GM18499 (cell line): Measurements from ENCODE around the gene PADI1.

Experiments used
- ATAC-seq: cut with Tn5 transposase; IDR thresholded peaks from one replicate; pipeline ENCODE4 v1.9.1; 2021; ENCODE audit warnings: moderate number of reproducible peaks; ENCODE audit not compliant: insufficient read depth, unreplicated experiment

PADI1 gene

DNA sequence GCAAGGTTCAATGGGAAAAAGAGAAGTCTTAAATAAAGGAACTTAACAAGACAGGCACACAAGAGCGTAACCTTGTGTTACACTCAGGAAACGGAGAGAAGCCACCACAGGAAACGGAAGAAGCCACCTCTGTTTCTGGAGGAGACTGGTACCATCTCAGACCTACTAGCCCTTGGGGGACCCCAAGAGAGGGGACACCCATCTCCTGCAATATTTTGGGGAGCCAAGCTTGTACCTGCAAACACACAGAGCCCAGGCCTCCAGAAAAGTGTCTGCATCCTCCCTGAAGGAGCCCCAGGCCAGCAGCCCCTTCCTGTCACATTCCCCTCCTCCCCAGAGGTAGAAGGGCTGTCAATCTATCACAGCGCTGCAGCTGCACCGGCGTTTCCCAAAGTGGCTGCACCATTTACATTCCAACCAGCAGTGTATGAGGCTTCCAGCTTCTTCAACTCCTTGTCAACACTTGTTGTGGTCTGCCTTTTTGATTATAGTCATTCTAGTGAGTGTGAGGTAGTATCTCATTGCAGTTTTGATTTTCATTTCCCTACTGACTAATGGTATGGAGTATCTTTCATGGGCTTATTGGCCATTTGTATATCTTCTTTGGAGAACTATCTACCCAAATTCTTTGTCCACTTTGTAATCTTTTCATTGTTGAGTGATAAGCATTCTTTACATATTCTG is 23.0 kb upstream of the PADI1 start:
- ATAC-seq, result no peak

DNA sequence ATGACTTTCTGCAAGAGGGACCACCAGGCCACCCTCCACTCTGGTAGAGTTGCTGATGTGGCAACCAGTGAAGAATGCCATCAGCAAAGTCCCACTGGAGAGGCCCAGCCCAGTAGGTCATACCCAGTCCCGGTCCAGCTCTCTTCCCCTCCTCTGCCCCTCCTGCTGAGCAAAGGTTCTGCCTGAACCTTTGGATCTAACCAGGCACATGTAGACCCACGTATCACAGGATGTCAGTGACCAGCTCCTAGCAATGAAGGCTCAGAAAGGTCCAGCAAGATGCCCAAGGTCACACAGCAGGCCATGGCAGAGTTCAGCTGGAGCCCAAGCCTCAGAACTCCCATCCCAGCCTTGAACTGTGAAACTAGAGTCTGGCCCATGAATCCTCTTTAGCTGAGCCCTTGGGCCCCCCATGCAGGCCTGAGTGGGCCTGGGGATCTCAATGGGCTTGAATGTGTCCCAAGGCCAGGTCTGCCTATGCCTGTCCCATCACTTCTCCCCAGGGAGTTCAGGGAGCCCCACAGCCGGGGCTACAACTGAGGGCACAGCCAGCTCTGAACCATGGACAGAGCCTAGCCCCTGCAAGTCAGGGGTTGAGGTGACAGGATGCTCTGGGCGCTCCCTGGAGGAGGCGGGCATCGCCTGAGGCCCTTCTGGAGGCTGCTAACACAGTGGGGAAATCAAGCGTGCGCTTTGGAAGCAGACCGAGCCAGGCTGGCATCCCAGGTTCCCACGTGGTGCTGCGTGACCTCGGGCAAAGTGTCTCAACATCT is 21.4 kb upstream of the PADI1 start:
- no peak for ATAC-seq

DNA sequence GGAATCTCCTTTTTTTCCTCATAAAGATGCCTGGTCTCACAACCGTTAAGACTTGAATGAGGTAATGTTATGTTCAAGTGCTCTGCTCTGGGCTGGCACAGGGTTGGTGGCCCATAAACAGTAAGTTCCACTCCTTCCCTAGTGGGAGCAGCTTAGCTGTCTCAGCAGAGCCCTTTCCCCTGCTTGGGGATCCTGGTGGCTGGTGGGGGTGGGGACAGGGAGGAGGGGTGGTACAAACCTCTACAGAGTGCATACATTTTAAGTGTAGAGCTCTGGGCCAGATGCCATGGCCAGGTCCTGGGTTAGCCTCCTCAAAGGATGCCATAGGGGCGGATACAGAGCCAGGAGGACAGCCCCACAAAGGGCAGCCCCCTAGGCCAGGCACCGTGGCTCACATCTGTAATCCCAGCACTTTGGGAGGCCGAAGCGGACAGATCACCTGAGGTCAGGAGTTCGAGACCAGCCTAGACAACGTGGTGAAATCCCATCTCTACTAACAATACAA is 20.7 kb upstream of the PADI1 start:
- no peak for ATAC-seq

DNA sequence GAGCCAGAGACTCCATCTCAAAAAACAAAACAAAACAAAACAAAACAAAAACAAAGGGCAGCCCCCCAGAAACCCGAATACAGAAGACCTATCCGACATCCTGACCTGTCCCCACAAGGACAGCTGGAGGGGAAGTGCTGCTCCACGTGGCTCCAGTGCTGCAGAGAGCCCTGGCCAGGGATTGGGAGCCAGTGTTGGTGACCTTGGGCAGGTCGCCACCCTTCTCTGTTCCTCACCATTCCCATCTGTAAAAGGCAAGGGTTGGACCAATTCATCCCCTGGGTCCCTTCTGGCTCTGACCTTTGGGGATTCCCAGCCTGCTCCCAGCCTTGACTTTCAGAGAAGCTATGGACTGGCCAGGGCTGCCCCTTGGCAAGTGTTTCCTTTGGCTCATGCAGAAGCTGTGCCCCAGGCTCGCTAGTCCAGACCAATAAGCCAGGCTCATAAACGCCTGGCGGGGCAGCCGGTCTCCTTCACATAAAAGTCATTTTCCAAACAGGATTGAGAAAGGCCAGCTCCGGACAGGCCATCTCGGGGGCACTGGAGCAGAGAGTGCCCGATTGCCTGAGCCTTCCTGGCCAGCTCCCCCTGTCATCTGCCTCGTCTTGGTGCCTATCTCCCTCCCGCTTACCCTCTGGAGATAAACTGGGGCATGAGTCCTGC is 20.0 kb upstream of the PADI1 start:
- no peak for ATAC-seq

DNA sequence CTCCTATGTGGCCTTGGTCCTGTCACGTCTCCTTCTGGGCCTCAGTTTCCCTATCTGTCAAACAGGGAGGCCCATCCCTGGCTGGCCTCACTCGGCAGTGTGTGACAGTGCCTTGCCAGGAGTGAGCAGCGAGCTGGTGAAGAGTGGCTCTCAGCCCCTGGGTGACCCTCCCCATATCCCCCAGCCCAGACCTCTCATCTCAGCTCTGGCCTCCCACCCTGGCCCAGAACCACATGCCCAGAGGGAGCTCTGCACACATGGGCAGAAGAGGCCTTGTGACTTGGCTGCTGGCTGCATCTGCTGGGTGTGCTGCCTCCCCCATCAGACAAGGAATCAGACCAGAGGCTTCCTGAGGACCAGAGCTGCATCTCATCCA is 19.5 kb upstream of the PADI1 start:
- ATAC-seq, result no peak

DNA sequence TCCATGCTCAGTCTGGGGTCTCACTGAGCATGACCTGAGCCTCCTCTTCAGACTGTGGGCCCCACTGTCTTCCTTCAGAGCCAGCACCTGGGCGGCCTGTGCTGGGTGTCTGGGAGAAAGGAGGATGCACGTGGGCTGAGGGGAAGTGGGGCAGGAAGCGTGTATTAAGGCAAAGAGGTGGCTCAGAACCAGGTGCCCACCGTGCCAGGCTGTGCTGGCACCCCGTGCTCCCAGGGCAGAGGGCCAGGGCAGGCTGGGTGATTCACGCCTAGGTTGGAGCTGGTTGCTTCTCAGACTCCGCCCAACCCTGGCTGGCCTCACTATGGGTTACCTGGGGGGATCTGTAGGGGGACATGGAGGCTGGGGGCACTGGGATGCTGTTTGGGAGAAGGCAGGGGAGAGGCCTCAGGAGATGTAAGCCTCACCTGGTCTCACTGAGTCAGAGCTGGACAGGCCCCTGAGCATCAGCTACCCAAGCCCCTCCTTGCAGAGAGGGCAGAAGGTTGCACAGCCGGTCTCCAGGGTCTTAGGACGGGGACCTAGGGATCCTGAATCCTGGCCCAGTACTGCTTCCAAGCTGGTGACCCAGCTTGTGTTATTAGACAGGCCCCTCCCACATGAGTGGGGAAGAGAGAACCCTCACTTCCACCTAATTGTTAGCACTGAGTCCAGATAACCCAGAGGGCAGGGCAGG is 18.6 kb upstream of the PADI1 start:
- no peak for ATAC-seq

DNA sequence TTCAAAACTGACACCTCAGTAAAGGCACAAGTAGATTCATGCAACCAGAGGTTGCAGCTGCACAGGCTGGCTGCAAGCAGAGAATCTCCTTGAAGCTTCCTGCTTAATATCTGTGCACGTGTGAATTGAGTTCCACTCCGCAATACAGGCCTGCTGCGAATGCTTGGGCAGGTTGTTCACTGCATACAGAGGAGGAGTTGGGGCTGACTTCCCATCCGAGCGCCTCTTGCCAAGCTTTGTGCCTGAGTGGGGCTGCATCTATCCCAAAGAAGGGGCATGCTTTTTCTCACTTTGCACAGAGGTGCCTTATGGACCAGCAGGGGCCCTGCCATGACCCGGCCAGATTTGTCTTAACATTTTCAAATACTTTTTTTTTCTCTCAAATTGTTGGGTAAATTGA is 17.9 kb upstream of the PADI1 start:
- ATAC-seq, result no peak

DNA sequence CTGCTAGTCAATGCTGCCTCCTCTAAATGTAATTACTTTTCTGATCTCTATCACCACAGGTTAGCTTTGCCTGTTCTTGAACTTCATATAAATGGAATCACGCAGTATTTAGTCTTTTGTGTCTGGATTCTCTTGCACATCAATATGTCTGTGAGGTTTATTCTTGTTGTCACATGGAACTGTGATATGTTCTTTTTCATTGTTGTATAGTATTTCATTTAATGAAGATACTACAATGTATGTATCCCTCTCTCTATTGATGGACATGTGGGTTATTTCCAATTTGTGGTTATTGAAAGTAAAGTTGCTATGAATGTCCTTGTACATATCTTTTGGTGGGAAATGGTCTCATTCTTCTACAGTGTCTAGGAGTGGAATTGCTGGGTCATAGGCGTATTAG is 16.7 kb upstream of the PADI1 start:
- no peak for ATAC-seq

DNA sequence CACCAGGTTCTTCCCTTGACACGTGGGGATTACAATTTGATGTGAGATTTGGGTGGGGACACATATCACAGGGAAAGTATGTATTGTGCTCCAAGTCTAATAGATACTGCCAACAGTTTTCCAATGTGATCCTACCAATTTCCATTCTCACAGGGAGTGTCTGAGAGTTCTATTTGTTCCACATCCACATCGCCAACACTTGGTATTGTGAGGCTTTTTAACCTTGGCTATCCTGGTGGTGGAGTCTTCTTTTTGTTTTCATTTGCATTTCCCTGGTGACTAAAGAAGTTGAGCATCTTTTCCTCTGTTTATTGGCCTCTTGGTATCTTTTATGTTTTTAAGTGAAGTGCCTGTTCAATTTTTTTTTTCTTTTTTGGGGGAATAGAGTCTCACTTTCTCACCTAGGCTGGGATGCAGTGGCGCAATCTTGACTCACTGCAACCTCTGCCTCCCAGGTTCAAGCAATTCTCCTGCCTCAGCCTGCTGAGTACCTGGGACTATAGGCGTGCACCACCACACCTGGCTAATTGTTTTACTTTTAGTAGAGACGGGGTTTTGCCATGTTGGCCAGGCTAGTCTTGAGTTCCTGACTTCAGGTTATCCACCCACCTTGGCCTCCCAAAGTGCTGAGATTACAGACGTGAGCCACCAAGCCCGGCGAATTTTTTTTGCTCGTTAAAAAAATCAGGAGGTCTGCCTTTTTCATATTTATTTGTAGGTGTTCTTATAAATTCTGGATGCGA is 15.9 kb upstream of the PADI1 start:
- ATAC-seq, result no peak

DNA sequence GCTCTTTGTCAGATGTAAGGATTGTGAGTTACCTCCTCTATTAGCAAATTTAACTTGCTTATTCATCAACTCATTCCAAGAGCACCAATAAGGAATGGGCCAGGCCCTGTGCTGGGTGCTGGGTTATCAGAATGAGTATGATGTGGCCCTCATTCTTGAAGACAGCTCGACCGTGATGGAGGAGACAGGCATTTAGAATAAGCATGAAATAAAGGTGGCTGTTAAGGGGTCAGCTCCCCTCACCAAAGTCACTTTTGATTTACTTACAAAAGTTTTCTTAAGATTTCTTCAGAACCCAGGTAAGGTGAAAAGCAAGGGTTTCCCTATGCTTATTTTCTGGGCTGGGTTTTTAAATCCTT is 15.3 kb upstream of the PADI1 start:
- no peak for ATAC-seq

DNA sequence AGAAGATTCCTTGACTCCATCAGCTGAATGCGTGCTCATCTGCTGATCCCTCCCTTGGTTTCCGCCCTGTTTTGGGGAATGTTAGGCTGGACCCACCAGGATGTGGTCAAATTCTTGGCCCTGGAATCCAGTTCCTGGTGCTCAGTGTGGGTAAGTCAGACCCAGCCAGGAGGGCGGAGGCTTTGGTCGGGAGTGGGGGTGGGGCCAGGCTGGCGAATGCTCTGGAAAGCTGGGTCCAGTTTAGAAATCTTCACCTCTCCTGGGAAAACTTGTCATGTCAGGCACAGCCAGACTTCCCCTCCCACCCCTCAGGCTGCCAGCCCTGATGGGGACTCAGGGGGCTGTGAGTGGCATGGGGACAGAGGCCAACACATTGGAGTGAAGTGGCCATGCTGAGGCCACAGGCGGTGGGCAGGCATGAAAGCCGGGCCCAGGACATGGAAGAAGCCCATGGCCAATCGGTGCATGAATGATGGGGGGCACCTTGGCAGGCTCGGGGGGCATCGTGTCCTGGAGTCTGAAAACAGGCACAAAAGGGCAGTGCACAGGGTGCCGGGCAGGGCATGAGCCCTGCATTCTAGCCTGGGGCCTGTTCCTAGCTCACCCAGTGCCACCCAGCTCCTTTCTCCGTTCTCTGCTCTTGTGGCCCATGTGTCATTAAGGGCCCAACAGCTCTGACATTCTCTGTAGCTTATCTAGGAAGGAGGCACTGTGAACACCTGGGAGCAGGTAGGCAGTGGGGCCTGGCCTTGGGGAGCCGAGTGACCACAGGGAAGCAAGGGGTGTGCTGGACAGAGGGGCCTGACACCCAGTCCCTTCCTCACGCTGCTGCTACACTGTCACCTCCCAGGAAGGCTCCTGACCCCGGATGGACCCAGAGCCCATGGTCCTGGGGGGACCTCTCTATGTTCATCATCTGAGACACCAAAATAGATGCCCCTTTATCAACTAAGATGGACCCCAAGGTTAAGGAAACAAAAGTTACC is 14.6 kb upstream of the PADI1 start:
- ATAC-seq, result no peak

DNA sequence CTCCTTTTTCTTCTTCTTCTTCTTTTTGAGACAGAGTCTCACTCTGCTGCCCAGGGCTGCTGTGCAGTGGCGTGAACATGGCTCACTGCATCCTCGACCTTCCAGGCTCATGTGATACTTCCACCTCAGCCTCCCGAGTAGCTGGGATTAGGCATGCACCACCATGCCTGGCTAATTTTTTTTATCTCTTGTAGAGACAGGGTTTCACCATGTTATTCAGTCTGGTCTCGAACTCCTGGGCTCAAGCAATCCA is 13.0 kb upstream of the PADI1 start:
- no peak for ATAC-seq

DNA sequence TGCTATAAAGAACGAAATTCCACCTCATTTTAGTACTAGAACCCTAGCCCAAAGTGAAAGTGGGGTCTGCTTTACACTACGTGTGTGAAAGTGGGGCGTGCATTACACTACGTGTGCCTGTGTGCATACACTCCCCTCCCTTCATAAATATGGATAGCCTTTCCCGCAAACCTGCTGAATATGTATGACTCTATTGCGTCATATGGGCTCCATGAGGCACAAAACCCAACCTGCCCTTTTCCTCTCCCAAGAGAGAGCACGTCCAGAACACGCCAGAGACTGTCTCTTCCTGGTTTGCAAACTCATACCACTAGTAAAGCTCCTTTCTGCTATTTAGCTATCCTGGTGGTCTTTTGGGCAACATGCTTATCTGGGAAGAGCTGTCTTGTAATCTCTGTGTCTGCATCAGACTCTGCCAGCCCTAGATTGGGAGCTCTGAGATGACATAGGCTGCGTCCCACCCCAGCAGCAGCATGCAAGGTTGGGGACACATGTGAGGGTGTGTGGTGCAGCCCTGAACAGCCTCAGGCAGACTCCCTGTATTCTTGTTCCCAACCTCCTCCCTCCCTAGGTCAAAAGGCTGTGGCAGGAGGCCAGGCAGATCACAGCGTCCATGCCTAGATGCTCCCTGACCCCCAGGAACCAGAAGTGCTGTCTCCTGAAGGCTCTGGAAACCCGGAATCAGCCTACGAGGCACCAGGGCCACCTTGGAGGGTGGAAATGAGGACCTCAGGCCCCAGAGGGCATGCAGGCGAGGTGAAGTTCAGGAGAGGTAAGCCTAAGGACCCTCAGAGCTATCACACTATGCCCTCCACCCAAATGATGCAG is 12.3 kb upstream of the PADI1 start:
- no peak for ATAC-seq

DNA sequence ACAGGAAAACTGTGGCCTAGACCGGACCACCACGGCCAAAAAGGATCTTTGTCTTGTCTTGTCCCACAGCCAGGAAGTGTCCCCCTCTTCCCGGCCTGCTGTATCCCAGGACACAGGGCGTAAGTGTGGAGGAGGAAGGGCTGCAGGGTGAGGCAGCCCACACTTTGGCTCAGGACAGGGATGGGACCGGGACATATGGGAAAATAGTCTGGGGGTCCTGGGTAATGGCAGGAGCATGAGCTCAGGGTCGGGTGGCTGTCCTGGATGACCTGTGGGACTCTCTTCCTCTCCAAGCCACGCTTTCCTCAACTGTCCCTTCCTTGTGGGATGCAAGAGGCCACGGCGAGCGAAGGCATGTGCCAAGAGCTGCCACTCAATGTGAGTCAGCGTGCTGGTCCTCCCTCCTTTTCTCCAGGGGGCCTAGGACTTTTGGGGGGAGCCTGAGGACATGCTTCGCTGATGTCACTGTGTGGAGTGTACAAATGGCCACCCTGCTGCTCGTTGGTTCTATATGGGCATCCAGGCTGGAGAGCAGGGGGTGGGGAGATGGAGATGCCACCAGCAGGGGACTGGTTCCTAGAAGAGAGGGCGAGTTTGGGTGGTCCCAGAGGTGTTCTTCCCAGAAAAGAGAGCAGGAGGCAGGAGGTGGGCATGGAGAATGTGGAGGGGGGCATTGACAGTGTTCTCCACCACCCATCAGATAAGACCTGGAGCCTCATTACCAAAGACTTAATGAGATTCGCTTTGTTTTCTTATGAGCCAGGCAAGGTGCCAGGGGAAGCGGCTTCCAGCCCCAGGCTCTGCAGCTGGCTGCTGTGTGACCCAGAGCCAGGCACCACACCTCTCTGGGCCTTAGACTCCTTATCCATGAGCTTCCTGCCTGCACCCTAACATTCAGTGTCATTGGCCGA is 11.5 kb upstream of the PADI1 start:
- no peak for ATAC-seq

DNA sequence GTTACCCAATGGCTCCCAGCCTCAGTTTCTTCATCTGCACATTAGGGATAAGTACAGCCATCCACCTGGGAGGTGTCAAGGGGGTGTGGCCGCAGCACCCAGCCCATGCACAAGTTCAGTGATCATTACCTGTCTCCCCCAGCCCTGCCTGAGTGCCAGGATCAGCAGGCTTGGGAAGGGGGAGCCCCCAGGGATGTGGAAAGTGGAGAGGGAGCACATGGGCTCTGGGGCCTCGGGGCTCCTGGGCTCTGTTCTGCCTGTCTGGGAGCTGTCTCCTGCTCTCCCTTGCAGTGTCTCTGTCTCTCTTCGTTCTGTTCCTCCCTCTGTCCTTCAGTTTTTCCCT is 10.8 kb upstream of the PADI1 start:
- ATAC-seq, result no peak

DNA sequence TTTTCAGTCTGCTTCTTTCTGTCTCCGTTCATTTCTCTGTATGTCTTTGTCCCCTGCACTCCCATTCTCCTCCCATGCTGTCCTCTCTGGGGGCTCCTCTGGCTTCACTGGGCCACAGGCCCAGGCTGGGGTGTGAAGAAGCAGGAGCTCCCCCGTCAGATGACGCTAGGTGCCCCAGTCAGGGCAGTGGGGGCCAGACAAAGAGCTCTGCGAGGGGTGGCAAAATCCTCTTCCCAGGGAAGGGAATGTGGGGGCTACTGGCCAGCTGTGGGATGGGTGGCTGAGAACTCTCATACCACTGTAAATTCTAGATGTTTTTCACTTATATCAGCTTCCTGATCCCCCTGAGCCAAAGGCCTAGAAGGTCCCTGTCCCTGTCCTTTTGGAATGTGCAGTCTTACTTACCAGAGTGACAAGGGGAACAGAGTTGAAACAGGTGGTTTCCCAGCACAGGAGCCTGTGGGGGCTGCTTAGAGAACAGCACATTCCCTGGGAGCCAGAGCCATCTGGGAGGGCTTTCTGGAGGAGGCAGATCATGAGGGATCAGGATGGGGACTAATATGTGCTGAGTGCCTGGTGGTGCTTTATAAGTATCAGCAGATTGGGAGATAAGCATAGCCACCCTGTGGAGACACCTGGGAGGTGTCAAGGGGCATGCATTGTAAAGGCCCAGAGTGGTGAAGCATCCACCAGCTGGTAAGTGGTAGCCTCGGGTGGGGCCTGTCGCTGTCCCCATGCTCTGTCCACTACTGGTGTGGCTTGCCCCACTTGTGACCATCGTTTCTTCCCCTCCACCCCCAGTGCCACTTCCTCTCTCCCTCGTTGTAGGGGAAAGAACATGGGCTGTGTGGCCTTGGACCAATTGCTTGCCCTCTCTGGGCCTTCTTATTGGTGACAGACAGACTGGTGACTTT is 10.1 kb upstream of the PADI1 start:
- ATAC-seq, result no peak

DNA sequence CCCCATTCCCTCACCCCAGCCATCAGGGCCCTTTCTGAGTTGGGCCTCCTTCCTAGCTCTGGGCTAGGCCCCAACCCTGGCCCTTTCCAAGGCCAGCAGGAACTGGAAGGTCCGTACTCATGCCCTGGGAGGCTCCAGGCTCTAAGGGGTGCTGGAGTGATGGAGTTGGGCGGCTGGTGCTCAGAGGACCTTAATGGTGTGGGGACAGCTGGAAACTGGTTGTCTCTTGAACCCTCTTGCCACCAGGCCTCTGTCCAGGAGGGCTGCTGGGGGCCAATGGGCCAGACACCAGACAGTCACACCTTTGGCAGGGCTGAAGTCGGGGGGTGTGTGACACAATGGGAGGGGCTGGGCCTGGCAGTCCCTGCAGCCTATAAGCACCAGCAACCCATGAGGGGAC is 9.2 kb upstream of the PADI1 start:
- no peak for ATAC-seq
